Measurements from ENCODE around the gene STAT5B.
"Not testable (repeated sequence)": the region's sequence is repeated elsewhere in the genome, so short reads cannot be mapped to it uniquely, and the experiment has no call there.

Gene STAT5B

GRCh38 chr17:42276359-42276608 is at the start of gene STAT5B:
STAT5B (minus strand) TSS chr17:42276391; CDS start chr17:42232127, 44,264 bp downstream.
- DNase-seq: peak in 8 of 10 donors; percentile 46 to 95 (median 70)
- intact Hi-C loops (cut with DNase I): loop anchor here (5.0 kb wide), 1 partner anchor 94 kb away; the partner anchor contains the start of gene KCNH4

GRCh38 chr17:42325026-42325425 is 48.8 kb upstream of the STAT5B start:
- peak in 1 of 10 donors; percentile 47 for DNase-seq
- intact Hi-C loops (cut with DNase I): no loop called here

- peak in 2 of 10 donors; percentile 60 to 63 for DNase-seq
- intact Hi-C loops (cut with DNase I): loop anchor here (5.0 kb wide), 1 partner anchor 204 kb away; no protein-coding TSS in a partner anchor
Observed at GRCh38 chr17:42323268-42323773, 47.1 kb upstream of the STAT5B start.

- intact Hi-C loops (cut with DNase I): loop anchor here (1.0 to 5.0 kb wide), 2 partner anchors 84 to 205 kb away; no protein-coding TSS in a partner anchor
- DNase-seq: peak; percentile 85 to 98 (median 93)
Observed at GRCh38 chr17:42322382-42323267, 46.4 kb upstream of the STAT5B start.

- intact Hi-C loops (cut with DNase I): loop anchor here (5.0 kb wide), 1 partner anchor 206 kb away; no protein-coding TSS in a partner anchor
- no peak for DNase-seq
Observed at GRCh38 chr17:42321555-42321954, 45.4 kb upstream of the STAT5B start.

GRCh38 chr17:42317967-42318366 is 41.8 kb upstream of the STAT5B start:
- DNase-seq: peak in 1 of 10 donors; percentile 16
- intact Hi-C loops (cut with DNase I): not testable (repeated sequence)

GRCh38 chr17:42317266-42317845 is 41.2 kb upstream of the STAT5B start:
- peak in 1 of 10 donors; percentile 3 for DNase-seq
- intact Hi-C loops (cut with DNase I): no loop called here

GRCh38 chr17:42316755-42317154 is 40.6 kb upstream of the STAT5B start:
- intact Hi-C loops (cut with DNase I): no loop called here
- DNase-seq: peak in 1 of 10 donors; percentile 9

- intact Hi-C loops (cut with DNase I): no loop called here
- peak in 1 of 10 donors; percentile 13 for DNase-seq
Observed at GRCh38 chr17:42315402-42316156, 39.4 kb upstream of the STAT5B start.

- peak in 1 of 10 donors; percentile 23 for DNase-seq
- intact Hi-C loops (cut with DNase I): loop anchor here (5.0 kb wide), 1 partner anchor 208 kb away; no protein-coding TSS in a partner anchor
Observed at GRCh38 chr17:42313773-42314566, 37.8 kb upstream of the STAT5B start.

GRCh38 chr17:42313389-42313772 is 37.2 kb upstream of the STAT5B start:
- intact Hi-C loops (cut with DNase I): loop anchor here (5.0 kb wide), 1 partner anchor 209 kb away; no protein-coding TSS in a partner anchor
- peak in 1 of 10 donors; percentile 24 for DNase-seq

- peak; percentile 76 to 97 (median 86) for DNase-seq
Observed at GRCh38 chr17:42312285-42313130, 36.3 kb upstream of the STAT5B start.

GRCh38 chr17:42312035-42312284 is 35.8 kb upstream of the STAT5B start:
- intact Hi-C loops (cut with DNase I): loop anchor here (5.0 kb wide), 1 partner anchor 210 kb away; no protein-coding TSS in a partner anchor
- no peak for DNase-seq

More at GRCh38 chr17:42312285-42313130, 36.3 kb upstream of the STAT5B start:
- intact Hi-C loops (cut with DNase I): loop anchor here (5.0 kb wide), 1 partner anchor 210 kb away; no protein-coding TSS in a partner anchor

GRCh38 chr17:42311240-42312034 is 35.2 kb upstream of the STAT5B start:
- intact Hi-C loops (cut with DNase I): loop anchor here (5.0 kb wide), 1 partner anchor 211 kb away; no protein-coding TSS in a partner anchor

GRCh38 chr17:42310787-42311215 is 34.6 kb upstream of the STAT5B start:
- peak in 1 of 10 donors; percentile 31 for DNase-seq
- intact Hi-C loops (cut with DNase I): loop anchor here (5.0 kb wide), 1 partner anchor 212 kb away; no protein-coding TSS in a partner anchor

More at GRCh38 chr17:42311240-42312034, 35.2 kb upstream of the STAT5B start:
- peak in 7 of 10 donors; percentile 34 to 90 (median 54) for DNase-seq

GRCh38 chr17:42309986-42310786 is 34.0 kb upstream of the STAT5B start:
- intact Hi-C loops (cut with DNase I): loop anchor here (5.0 kb wide), 1 partner anchor 212 kb away; no protein-coding TSS in a partner anchor
- DNase-seq: peak in 1 of 10 donors; percentile 51

GRCh38 chr17:42309142-42309541 is 33.0 kb upstream of the STAT5B start:
- DNase-seq: peak in 1 of 10 donors; percentile 9
- intact Hi-C loops (cut with DNase I): no loop called here
